NCI-H2107 (cell line): ENCODE results near the gene PIK3R5.
"Not testable (repeated sequence)": the region's sequence is repeated elsewhere in the genome, so short reads cannot be mapped to it uniquely, and the experiment has no call there.

Experiments used
- DNase-seq: peaks from one replicate; lab custom pipeline; 2025; lab: John Stamatoyannopoulos, UW

PIK3R5 gene

GRCh38 chr17:8896641-8897635, 68.6 kb downstream of the PIK3R5 start:
- DNase-seq = no peak

GRCh38 chr17:8896087-8896486, 69.4 kb downstream of the PIK3R5 start:
- no peak for DNase-seq

- no peak for DNase-seq
Measured at GRCh38 chr17:8894673-8895578, 70.6 kb downstream of the PIK3R5 start.

- no peak for DNase-seq
Measured at GRCh38 chr17:8894202-8894671, 71.3 kb downstream of the PIK3R5 start.

- DNase-seq = no peak
Measured at GRCh38 chr17:8893621-8894201, 71.8 kb downstream of the PIK3R5 start.

GRCh38 chr17:8893059-8893458, 72.4 kb downstream of the PIK3R5 start:
- no peak for DNase-seq

GRCh38 chr17:8892338-8892690, 73.2 kb downstream of the PIK3R5 start:
- no peak for DNase-seq

- no peak for DNase-seq
Measured at GRCh38 chr17:8890671-8891070, 74.8 kb downstream of the PIK3R5 start.

GRCh38 chr17:8889458-8890210, 75.9 kb downstream of the PIK3R5 start:
- no peak for DNase-seq

- DNase-seq = no peak
Measured at GRCh38 chr17:8888704-8889302, 76.7 kb downstream of the PIK3R5 start.

- no peak for DNase-seq
Measured at GRCh38 chr17:8887834-8888703, 77.4 kb downstream of the PIK3R5 start.

- DNase-seq = no peak
Measured at GRCh38 chr17:8887301-8887700, 78.2 kb downstream of the PIK3R5 start.

- DNase-seq = no peak
Measured at GRCh38 chr17:8885967-8886684, 79.4 kb downstream of the PIK3R5 start.

- not testable (repeated sequence) for DNase-seq
Measured at GRCh38 chr17:8885163-8885966, 80.1 kb downstream of the PIK3R5 start.

GRCh38 chr17:8884336-8884990, 81.0 kb downstream of the PIK3R5 start:
- DNase-seq = no peak

GRCh38 chr17:8883353-8883752, 82.2 kb downstream of the PIK3R5 start:
- no peak for DNase-seq

- no peak for DNase-seq
Measured at GRCh38 chr17:8881606-8882005, 83.9 kb downstream of the PIK3R5 start.

GRCh38 chr17:8880466-8880865, 85.0 kb downstream of the PIK3R5 start:
- no peak for DNase-seq
